HG03439 (cell line): ENCODE measurements around the gene TTL.
"Not testable (repeated sequence)": the region's sequence is repeated elsewhere in the genome, so short reads cannot be mapped to it uniquely, and the experiment has no call there.

Experiments
- ATAC-seq: cut with Tn5 transposase; IDR thresholded peaks from one replicate; pipeline ENCODE4 v1.9.1; 2021; ENCODE audit warnings: mild to moderate bottlenecking, moderate library complexity; ENCODE audit not compliant: unreplicated experiment

TTL gene

DNA sequence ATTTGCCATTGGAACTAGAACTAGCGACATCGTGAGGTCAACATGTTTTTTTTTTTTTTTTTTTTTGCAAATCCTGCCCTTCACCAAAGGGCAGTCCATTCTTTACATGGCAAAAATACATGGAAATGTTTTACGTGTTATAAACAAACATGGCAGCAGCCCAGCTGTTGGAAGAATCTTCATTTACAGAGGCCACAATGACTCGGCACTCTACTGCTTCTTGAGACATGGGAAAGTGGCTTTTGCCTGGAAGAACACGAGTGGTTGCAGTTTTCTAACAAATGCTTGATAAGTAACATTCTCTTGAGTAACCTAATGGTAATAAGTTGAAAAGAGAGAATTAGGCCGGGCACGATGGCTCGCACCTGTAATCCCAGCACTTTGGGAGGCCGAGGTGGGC lies 37.5 kb downstream of the TTL start:
- no peak for ATAC-seq

DNA sequence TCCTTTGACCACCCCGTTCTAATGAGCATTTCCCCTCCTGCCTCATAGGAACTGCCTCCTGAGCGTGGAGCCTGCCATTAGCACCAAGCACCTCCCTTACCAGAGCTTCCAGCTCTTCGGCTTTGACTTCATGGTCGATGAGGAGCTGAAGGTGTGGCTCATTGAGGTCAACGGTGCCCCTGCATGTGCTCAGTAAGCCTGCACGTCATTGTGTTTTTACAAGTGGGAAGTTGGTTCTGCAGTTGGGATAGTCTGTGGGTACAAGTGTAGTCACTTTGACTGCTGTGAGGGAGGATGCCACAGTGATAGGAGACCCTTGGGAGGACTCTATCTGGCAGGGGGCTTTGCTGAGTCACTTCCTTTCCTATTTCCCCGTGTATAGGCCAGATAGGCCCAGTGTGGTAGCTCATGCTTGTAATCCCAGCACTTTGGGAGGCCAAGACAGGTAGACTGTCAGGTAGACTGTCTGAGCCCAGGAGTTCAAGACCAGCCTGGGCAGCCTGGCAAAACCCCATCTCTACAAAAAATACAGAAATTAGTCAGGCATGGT lies 38.4 kb downstream of the TTL start:
- no peak for ATAC-seq

DNA sequence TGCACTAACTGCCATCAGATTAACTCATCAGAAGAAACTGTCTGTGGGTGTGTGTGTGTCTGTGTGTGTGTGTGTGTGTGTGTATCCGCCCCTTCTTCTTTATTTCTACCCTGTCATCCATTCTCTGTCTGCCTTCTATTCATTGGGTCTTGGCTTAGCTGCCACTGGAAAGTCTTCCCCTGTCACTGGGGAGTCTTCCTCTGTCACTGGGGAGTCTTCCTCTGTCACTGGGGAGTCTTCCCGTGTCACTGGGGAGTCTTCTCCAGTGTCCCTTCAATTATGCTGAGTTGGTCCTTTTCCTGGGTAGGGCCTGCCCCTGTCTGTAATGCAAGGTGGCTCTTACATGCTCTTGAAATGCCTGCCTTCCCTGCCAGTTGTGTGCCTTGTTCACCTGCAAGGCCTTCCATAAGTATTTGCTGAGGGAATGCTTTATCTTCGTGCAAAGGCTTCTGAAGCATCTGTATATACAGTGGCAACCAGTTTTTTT lies 41.4 kb downstream of the TTL start:
- no peak for ATAC-seq

DNA sequence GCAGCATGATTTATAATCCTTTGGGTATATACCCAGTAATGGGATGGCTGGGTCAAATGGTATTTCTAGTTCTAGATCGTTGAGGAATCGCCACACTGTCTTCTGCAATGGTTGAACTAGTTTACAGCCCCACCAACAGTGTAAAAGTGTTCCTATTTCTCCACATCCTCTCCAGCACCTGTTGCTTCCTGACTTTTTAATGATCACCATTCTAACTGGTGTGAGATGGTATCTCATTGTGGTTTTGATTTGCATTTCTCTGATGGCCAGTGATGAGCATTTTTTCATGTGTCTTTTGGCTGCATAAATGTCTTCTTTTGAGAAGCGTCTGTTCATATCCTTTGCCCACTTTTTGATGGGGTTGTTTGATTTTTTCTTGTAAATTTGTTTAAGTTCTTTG lies 42.3 kb downstream of the TTL start:
- not testable (repeated sequence) for ATAC-seq

DNA sequence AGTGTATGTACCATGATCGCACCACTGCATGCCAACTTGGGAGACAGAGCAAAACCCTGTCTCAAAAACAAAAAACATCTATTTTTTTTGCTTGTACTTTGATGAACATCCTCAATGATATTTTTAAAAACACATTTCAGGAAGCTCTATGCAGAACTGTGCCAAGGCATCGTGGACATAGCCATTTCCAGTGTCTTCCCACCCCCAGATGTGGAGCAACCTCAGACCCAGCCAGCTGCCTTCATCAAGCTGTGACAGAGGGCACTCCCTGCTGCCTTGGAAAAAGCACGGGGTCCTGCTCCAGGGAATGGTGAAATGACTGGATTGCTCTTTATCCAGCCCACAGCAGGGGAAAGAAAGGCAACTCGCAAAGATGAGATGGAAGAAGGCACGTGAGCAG lies 46.6 kb downstream of the TTL start:
- ATAC-seq, result no peak

DNA sequence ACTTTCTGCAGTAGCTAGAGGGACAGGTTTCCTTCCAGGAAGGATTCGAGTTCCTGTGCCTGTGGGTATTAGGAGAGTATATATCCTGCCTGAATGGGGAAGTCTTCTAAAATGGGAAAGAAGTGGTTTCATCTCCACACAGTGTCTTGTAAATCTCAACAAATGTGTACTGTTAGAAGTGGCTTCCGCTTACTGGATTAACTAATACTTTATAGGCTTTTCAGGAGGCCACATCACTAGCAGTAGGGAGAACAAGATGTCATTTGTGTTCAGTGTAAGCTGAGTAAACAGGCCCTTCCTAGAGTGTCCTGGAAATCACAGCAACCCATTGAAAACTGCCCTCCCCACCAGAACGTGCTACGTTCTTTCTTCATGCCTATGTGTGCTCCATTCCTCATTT lies 47.8 kb downstream of the TTL start:
- ATAC-seq, result no peak

DNA sequence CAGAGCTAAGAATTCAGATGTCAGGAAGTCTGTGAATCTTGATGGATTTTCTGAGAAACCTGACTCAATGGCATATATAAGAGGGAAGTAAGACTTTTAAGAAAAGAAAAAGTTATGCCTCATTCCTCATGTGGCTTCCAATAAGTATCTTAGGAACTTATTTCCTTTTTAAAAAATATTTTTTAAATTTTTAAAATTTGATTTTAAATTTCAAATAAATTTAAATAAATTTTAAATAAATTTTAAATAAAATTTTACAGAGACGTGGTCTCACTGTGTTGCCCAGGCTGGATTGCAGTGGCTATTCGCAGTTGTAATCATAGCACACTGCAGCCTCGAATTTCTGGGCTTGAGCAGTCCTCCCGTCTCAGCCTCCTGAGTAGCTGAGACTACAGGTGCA lies 48.8 kb downstream of the TTL start:
- ATAC-seq, result no peak

DNA sequence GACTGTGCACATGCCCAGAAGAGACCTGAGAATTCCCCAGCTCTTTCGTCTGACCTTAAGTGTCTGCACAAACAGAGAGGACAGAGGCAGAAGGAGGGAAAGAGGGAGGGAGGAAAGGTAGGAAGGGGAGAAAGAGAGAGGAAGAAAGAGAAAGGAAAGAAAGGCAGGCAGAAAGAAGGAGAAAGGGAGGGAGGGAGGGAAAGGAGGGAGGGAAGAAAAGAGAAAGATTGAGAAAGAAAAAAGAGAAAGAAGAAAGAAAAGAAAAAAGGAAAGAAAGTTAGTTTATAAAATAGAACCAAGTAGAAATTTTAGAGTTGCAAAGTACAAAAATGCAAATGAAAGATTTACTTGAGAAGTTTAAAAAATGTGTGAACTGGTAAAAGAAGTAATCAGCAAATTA lies 52.9 kb downstream of the TTL start:
- ATAC-seq, result no peak

DNA sequence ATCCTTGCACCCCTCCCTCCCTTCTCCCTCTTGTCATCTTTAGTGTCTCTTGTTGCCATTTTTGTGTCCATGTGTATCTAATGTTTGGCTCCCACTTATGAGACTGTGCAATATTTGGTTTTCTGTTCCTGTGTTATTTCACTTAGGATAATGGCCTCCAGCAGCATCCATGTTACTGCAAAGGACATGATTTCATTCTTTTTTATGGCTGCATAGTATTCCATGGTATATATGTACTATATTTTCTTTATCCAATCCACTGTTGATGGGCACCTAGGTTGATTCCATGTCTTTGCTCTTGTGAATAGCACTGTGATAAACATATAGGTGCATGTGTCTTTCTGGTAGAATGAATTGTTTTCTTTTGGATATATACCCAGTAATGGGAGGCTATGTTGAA lies 54.7 kb downstream of the TTL start:
- ATAC-seq, result not testable (repeated sequence)

DNA sequence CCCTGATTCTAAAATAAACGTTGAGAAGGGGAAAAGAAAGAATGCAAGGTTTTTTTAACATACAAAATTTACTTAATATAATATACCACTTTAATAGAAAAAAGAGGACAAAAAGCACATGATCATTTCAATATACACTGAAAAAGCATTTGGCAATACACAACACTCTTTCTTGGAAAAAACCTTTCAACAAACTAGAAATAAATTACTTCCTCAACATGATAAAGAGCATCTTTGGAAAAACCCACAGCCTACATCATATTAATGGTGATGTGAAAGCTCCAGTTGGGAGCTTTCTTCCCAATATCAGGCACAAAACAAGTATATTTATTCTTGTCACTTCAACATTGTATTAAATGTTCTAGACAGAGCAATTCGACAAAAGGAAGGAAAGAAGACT lies 57.4 kb downstream of the TTL start:
- ATAC-seq, result no peak

DNA sequence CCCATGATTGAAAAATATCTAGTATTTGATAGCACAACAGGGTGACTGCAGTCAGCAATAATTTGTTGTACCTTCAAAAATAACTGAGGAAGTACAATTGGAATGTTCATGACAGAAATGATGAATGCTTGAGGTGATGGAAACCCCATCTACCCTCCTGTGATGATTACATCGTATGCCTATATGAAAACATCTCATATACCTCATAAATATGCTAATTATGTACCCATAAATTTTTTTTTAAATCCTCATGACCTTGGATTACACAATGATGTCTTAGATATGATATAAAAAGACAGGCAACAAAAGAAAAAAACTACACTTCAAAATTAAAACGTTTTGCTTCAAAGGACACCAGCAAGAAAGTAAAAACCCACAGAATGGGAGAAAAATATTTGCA lies 59.0 kb downstream of the TTL start:
- ATAC-seq, result no peak

DNA sequence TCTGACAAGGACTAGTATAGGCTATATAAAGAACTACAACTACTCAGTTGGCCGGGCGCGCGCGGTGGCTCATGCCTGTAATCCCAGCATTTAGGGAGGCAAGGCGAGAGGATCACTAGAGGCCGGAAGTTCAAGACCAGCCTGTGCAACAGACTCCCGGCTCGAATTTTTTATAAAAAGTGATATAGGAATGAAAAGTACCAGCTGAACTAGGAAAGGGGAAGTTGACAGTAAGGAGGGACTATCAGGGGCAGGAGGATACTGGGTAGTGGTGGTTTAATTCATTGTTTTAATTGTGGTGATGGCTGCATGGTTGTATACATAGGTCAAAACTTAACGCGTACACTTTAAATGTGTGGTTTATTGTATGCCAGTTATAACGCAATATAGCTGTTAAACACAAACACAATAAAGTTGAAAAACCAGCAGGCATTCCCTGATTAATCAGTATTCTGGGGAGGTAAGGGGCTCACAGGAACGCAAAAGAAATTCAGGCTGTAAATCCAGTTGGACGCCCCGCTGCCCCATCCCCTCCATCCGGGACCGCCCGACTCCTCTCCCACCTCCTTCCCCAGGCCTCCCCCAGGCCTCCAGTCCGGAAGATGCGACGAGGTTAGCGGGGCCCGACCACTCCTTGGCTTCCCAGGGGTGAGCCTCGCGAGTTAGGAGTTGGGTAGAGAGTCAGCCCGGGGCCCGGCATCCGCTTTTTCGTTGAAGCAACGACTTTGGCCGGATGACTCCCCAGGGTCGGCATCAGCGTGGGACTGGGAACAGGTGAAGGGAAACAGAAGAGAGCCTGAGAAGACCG lies 59.6 kb downstream of the TTL start:
- peak; percentile 57 for ATAC-seq

DNA sequence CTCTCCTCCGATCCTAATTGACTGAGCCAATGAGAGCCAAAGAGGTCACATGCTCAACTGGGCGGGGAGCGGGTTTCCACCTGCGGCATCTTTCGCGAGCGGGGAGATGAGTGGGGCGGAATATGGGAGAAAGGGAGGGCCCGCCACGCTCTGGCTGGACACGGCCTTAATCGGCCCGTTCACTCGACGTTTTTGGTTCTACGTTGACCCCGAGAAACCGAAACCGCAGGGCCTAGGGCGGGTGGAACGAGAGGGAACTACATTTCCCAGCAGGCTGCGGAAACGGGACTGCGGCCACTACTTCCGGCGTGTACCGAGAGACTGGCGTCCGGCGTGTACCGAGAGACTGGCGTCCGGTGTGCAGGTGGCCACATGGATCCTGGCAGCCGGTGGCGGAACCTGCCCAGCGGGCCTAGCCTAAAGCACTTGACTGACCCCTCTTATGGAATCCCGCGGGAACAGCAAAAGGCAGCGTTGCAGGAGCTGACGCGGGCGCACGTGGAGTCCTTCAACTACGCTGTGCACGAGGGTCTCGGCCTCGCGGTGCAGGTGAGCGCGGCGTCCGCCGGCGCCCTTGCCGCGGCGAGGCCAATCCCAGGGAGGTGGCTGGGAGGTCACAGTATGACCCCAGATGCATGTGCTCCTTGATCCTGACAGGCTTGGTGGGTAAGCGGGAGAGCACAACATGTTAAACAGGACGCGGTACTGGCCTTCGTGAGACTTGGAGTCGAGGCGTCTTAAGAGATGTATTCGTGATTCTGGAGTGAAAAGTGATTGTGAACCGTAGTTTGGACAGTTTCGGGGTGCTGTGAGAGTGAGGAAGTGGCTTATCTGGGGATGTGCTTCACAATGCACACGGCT lies 60.4 kb downstream of the TTL start, which contains the start of gene POLR1B:
Gene POLR1B, plus strand, starts transcription at position 343 of the 861 bp plus-strand sequence. Its CDS starts 30 bp downstream, at position 373.
- peak; percentile 82 for ATAC-seq

DNA sequence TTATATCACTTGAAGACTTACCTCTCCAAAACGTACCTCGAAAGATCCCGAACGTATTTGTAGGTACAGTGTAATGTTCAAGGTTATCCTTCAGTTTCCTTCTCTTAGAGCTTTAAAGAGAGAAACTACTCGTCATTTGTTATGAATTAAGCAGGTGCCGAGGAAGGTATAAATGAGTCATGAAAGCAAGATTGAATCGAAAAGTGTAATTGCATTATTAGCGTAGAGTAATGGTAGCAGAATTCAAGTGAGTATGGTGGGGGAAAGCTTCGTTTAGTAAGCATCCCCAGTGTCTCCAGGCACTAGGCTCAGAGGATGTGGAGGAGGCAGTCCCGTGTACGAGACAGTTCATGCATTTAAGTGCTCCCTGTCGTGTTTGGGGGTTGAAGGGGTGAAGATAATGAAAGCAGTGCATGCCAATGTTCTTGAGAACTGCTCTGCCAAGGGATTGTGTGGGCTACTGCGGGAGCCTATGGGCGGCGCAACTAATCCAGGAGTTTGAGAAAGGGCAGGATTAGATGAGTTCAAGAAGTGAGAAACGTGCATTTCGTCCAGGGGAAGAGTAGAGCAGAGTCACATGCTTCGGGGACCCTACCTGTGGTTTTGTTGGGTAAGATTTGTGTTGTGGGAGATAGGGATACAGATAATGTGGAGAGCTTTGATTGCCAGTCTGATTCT lies 61.2 kb downstream of the TTL start:
- ATAC-seq, result no peak

DNA sequence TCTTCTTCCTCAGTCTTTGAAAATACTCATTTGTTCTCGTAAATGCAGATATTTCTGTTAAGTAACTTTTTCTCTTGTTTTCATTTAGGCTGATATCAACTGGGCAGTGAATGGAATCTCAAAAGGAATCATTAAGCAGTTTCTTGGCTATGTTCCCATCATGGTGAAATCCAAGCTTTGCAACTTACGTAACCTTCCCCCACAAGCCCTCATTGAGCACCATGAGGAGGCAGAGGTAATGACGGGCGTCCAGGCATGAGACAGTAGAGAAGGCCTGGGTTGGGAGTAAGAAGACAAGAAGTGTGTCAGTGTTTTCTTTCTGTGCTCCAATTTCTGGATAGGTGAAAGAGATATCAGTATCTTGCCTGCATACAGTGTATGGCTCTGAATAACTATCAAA lies 65.4 kb downstream of the TTL start:
- no peak for ATAC-seq

DNA sequence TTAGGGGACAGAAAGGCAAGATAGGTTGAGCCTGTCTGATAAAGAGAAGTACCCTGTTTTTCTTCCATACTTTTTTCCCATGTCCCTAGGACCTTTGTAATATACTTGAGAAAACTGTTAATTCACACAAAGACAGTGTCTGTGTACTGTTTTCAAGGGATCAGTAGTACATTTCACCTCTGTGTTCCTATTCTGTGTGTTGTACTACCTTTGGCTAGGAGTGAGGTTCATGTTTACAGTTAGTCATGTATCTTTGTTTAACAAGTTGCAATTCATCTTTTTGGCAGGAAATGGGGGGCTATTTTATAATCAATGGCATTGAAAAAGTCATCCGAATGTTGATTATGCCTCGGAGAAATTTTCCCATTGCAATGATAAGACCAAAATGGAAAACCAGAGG lies 67.0 kb downstream of the TTL start:
- no peak for ATAC-seq

DNA sequence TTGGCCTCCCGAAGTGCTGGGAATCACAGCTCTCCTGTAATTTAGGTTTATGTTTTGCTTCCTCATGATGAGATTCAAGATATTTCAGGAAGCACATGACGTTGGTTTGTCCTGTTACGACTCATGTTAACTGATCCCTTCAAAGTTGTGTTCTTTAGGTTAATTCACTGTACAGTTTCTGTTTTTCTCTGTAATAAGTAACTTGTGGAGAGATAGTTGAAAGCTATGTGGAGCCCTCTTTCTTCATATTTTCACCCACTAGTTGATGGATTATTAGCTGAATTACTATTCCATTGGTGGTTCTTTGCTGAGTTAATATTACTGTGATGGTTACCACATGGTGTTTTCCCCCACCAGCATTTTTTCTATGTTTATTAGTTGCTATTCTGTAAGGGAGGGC lies 84.1 kb downstream of the TTL start:
- ATAC-seq, result no peak

DNA sequence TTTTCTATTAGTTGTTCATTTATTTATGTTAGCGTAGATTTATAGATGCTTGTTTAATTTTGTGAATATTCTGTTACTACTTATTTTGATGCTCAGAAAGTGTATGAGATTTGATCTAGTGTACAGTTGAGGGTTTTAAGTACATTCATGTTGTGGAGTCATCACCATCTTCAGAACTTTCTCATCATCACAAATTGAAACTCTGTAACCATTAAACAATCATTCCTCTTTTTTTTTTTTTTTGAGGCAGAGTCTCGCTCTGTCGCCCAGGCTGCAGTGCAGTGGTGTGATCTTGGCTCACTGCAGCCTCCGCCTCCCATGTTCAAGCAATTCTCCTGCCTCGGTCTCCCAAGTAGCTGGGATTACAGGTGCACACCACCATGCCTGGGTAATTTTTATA lies 84.6 kb downstream of the TTL start:
- not testable (repeated sequence) for ATAC-seq

DNA sequence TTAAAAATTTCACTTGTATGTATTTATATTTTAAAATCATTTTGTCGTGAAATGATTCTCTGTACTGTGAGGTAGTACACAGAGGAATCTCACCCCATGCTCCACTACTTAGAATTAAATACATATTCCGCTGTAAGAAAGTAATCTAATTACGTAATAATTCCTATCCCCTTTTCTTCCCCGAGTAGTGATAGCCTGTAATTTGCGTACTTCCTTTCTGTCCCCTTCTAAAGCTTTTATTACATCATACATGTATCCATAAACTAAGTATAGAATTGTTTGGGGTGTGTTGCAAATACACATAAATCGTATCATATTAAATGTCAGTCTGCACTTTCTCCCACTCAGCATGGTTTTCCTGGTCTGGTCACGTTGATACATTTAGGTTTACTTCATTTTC lies 90.0 kb downstream of the TTL start:
- ATAC-seq, result no peak

DNA sequence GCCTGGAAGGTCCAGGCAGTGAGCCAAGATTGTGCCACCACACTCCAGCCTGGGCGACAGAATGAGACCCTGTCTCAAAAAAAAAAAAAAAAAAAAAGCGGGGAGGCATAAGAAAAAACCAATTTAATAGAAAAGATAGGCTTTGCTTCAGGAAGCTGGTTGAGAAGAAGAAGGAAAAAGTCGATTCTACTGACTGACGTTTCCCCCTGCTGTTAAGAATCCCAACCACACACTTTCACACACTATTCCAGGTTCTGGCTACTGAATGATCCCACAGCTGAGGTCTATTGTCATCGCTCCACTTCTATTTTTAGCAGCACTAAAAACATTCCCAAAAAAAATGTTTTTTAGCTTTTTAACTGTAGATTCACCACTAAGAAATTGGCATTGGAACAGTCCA lies 95.8 kb downstream of the TTL start:
- no peak for ATAC-seq

DNA sequence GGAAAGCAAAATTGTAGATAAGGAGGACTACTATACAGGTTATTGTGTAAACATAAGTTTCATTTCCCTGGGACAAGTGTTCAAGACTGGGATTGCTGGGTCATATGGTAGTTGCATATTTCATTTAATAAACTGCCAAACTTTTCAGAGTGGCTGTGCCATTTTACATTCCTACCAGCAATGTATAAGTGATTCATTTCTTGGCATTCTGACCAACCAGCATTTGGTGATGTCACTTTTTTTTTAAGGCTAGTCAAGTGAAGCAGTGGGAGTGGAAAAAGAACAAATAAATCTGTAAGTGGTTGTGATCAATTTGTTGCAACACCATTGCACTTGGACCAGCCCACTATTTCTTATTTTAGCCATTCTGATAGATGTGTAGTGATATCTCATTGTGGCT lies 97.3 kb downstream of the TTL start:
- no peak for ATAC-seq
